ENCODE results near the gene FLAD1. TPM values are rescaled to one million over a fixed set of nuclear protein-coding genes. Genes with fewer than 3 reads are reported as not detected.
A peak's percentile ranks its signal among the peaks of the same experiment; 100 is the strongest.

FLAD1 gene
- total RNA-seq, 4 donors from 2014 or later: 21.5 to 30.9 (median 29.5) TPM

GRCh38 chr1:155035936-155036335, 52.8 kb downstream of the FLAD1 start:
- WGBS, 2 donors: 73 to 77% methylated on average over 2 of the region's 2 CpGs
- H3K9me3 ChIP-seq: no peaks in the 10 kb centered on the region
- no peaks in the 10 kb centered on the region for H3K27me3 ChIP-seq
- TF ChIP-seq POLR2A (IDR thresholded peaks at IDR 0.05): no peak
- TF ChIP-seq CTCF (IDR thresholded peaks at IDR 0.05): no peak
- DNase-seq: no peak
- H3K36me3 ChIP-seq: no peaks in the 10 kb centered on the region
- H3K4me3 ChIP-seq: no peak overlapping the region
- peaks cover 26 to 63% (median 42%) of the 10 kb centered on the region in 3 donors for H3K4me1 ChIP-seq
- H3K27ac ChIP-seq: peak overlapping the region in 2 of 4 donors; percentile 91 to 92
- intact Hi-C loops (cut with DNase I): no loop called here

GRCh38 chr1:155037043-155037442, 53.9 kb downstream of the FLAD1 start:
- H3K9me3 ChIP-seq: no peaks in the 10 kb centered on the region
- H3K4me3 ChIP-seq: no peak overlapping the region
- no peak for TF ChIP-seq CTCF (IDR thresholded peaks at IDR 0.05)
- TF ChIP-seq POLR2A (IDR thresholded peaks at IDR 0.05): no peak
- no peak for DNase-seq
- H3K4me1 ChIP-seq: peaks cover 26 to 63% (median 42%) of the 10 kb centered on the region in 3 donors
- H3K27ac ChIP-seq: peak overlapping the region in 3 of 4 donors; percentile 89 to 92 (median 91)
- no peaks in the 10 kb centered on the region for H3K36me3 ChIP-seq
- intact Hi-C loops (cut with DNase I): no loop called here
- H3K27me3 ChIP-seq: no peaks in the 10 kb centered on the region
- 82 to 89% methylated on average over 1 to 2 of the region's 3 CpGs for WGBS, 2 donors

GRCh38 chr1:155037851-155038441, 54.8 kb downstream of the FLAD1 start:
- Histone ChIP-seq H3K9me3 (no peaks in the 10 kb centered on the region), H3K27me3 (no peaks in the 10 kb centered on the region), H3K36me3 (no peaks in the 10 kb centered on the region), H3K27ac (peak overlapping the region; percentile 88 to 92 (median 90)), H3K4me3 (peak overlapping the region in 2 of 4 donors; percentile 5 to 26), H3K4me1 (peaks cover 26 to 63% (median 42%) of the 10 kb centered on the region in 3 donors)
- no peak for DNase-seq
- WGBS, 2 donors: 45 to 61% methylated on average over 6 of the region's 6 CpGs
- TF ChIP-seq CTCF (IDR thresholded peaks at IDR 0.05) (peak in 1 of 6 experiments; percentile 3), POLR2A (IDR thresholded peaks at IDR 0.05) (no peak)
- intact Hi-C loops (cut with DNase I): no loop called here

- no peak for DNase-seq
- peak in 2 of 4 donors; percentile 22 to 50 for TF ChIP-seq POLR2A (IDR thresholded peaks at IDR 0.05)
- no peak for TF ChIP-seq CTCF (IDR thresholded peaks at IDR 0.05)
- Histone ChIP-seq H3K27ac (peak overlapping the region; percentile 88 to 92 (median 90)), H3K4me3 (peak overlapping the region in 1 of 4 donors; percentile 5), H3K4me1 (peaks cover 26 to 69% (median 42%) of the 10 kb centered on the region in 3 donors), H3K9me3 (no peaks in the 10 kb centered on the region), H3K27me3 (no peaks in the 10 kb centered on the region), H3K36me3 (no peaks in the 10 kb centered on the region)
- intact Hi-C loops (cut with DNase I): no loop called here
- 16 to 23% methylated on average over 8 of the region's 8 CpGs for WGBS, 2 donors
Observed at GRCh38 chr1:155038602-155039307, 55.6 kb downstream of the FLAD1 start.

GRCh38 chr1:155039308-155039669, 56.1 kb downstream of the FLAD1 start:
- Histone ChIP-seq H3K4me1 (peaks cover 24 to 69% (median 39%) of the 10 kb centered on the region in 3 donors), H3K36me3 (no peaks in the 10 kb centered on the region), H3K4me3 (no peak overlapping the region), H3K9me3 (no peaks in the 10 kb centered on the region), H3K27ac (peak overlapping the region; percentile 88 to 92 (median 90)), H3K27me3 (no peaks in the 10 kb centered on the region)
- no peak for DNase-seq
- no peak for TF ChIP-seq POLR2A (IDR thresholded peaks at IDR 0.05)
- TF ChIP-seq CTCF (IDR thresholded peaks at IDR 0.05): no peak
- 33 to 67% methylated on average over 1 of the region's 4 CpGs for WGBS, 2 donors
- intact Hi-C loops (cut with DNase I): no loop called here
